PFSK-1 (cell line): Measurements from ENCODE around the gene DOCK8.
A peak's percentile ranks its signal among the peaks of the same experiment; 100 is the strongest.

Experiments
- FOXP2 ChIP-seq: optimal IDR thresholded peaks from 2 replicates; pipeline ENCODE3; 2011; ENCODE audit warnings: borderline replicate concordance, control low read depth, inconsistent platforms; ENCODE audit not compliant: insufficient read depth; ENCODE audit errors: extremely low read length, extremely low read depth
- POLR2AphosphoS5 ChIP-seq: IDR thresholded peaks from 2 replicates; pipeline ENCODE4 v1.6.1; 2012; ENCODE audit warnings: low read depth, mild to moderate bottlenecking, control low read depth, low read length, moderate library complexity
- REST ChIP-seq, 2 experiments: IDR thresholded peaks; 2 replicates each; pipeline versions ENCODE4 v1.6.1 to v1.8.0; 2011 to 2012; ENCODE audit warnings: low read depth in 2 of 2, low read length in 2 of 2, control low read depth in 1 of 2, inconsistent platforms in 1 of 2, mild to moderate bottlenecking in 1 of 2, moderate library complexity in 1 of 2; ENCODE audit not compliant: insufficient read depth in 1 of 2
- SIN3A ChIP-seq: IDR thresholded peaks from 2 replicates; pipeline ENCODE4 v1.6.1; 2012; ENCODE audit warnings: mild to moderate bottlenecking, low read length, moderate library complexity, borderline replicate concordance; ENCODE audit not compliant: insufficient read depth
- TAF1 ChIP-seq: IDR thresholded peaks from 2 replicates; pipeline ENCODE4 v1.6.1; 2012; ENCODE audit warnings: low read length, control low read depth, borderline replicate concordance; ENCODE audit not compliant: insufficient read depth

DOCK8 gene

GRCh38 chr9:469672-470551 lies 255.2 kb downstream of the DOCK8 start:
- TF ChIP-seq FOXP2 (no peak), POLR2AphosphoS5 (peak; percentile 41; the same call in 1 of the 2 replicates)

GRCh38 chr9:470552-471194 lies 256.0 kb downstream of the DOCK8 start:
- TF ChIP-seq REST (IDR thresholded peaks at IDR 0.05; ENCODE audit: insufficient read depth in 1 of 2, low read depth in 2 of 2, low read length in 2 of 2), result no peak
- no peak for TF ChIP-seq SIN3A
- TF ChIP-seq FOXP2, result no peak
- TF ChIP-seq TAF1, result no peak
- TF ChIP-seq POLR2AphosphoS5, result no peak

GRCh38 chr9:471320-471719 lies 256.7 kb downstream of the DOCK8 start:
- TF ChIP-seq TAF1 (no peak), FOXP2 (no peak), POLR2AphosphoS5 (no peak), SIN3A (no peak), REST (IDR thresholded peaks at IDR 0.05; ENCODE audit: insufficient read depth in 1 of 2, low read depth in 2 of 2, low read length in 2 of 2) (no peak)

- TF ChIP-seq TAF1 (no peak), FOXP2 (no peak), POLR2AphosphoS5 (no peak), REST (IDR thresholded peaks at IDR 0.05; ENCODE audit: insufficient read depth in 1 of 2, low read depth in 2 of 2, low read length in 2 of 2) (no peak), SIN3A (no peak)
Measured at GRCh38 chr9:472479-473075, 257.9 kb downstream of the DOCK8 start.

- TF ChIP-seq POLR2AphosphoS5, result no peak
- no peak for TF ChIP-seq TAF1
- TF ChIP-seq SIN3A, result no peak
- no peak for TF ChIP-seq REST (IDR thresholded peaks at IDR 0.05; ENCODE audit: insufficient read depth in 1 of 2, low read depth in 2 of 2, low read length in 2 of 2)
- no peak for TF ChIP-seq FOXP2
Measured at GRCh38 chr9:477193-477592, 262.5 kb downstream of the DOCK8 start.
